GM12865 (cell line): Measurements from ENCODE around the gene RDH16.
A peak's percentile ranks its signal among the peaks of the same experiment; 100 is the strongest.

Experiments used
- DNase-seq: peaks from one replicate; pipeline ENCODE4 v3.0.0; 2010; ENCODE audit warnings: low read depth
- H3K4me3 ChIP-seq: 2 replicates; pipeline ENCODE4 v1.5.1; 2011; ENCODE audit warnings: mild to moderate bottlenecking, low read depth, low read length, control low read depth
- TF ChIP-seq, protein P1 (sequence below): IDR thresholded peaks from 2 replicates; pipeline ENCODE4 v1.5.1; 2011; ENCODE audit warnings: low read length, control low read depth, low read depth, inconsistent platforms; ENCODE audit not compliant: insufficient read depth; ENCODE audit errors: missing control alignments

RDH16 gene, protein sequence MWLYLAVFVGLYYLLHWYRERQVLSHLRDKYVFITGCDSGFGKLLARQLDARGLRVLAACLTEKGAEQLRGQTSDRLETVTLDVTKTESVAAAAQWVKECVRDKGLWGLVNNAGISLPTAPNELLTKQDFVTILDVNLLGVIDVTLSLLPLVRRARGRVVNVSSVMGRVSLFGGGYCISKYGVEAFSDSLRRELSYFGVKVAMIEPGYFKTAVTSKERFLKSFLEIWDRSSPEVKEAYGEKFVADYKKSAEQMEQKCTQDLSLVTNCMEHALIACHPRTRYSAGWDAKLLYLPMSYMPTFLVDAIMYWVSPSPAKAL

GRCh38 chr12:56957229-56958052 is at the start of gene RDH16:
Gene RDH16 (minus strand): TSS chr12:56957608. CDS start chr12:56957462, 146 bp downstream.
- no peak for DNase-seq
- TF ChIP-seq, protein P1, sequence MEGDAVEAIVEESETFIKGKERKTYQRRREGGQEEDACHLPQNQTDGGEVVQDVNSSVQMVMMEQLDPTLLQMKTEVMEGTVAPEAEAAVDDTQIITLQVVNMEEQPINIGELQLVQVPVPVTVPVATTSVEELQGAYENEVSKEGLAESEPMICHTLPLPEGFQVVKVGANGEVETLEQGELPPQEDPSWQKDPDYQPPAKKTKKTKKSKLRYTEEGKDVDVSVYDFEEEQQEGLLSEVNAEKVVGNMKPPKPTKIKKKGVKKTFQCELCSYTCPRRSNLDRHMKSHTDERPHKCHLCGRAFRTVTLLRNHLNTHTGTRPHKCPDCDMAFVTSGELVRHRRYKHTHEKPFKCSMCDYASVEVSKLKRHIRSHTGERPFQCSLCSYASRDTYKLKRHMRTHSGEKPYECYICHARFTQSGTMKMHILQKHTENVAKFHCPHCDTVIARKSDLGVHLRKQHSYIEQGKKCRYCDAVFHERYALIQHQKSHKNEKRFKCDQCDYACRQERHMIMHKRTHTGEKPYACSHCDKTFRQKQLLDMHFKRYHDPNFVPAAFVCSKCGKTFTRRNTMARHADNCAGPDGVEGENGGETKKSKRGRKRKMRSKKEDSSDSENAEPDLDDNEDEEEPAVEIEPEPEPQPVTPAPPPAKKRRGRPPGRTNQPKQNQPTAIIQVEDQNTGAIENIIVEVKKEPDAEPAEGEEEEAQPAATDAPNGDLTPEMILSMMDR, result no peak
- H3K4me3 ChIP-seq, result no peak within 1 kb of the TSS

DNA sequence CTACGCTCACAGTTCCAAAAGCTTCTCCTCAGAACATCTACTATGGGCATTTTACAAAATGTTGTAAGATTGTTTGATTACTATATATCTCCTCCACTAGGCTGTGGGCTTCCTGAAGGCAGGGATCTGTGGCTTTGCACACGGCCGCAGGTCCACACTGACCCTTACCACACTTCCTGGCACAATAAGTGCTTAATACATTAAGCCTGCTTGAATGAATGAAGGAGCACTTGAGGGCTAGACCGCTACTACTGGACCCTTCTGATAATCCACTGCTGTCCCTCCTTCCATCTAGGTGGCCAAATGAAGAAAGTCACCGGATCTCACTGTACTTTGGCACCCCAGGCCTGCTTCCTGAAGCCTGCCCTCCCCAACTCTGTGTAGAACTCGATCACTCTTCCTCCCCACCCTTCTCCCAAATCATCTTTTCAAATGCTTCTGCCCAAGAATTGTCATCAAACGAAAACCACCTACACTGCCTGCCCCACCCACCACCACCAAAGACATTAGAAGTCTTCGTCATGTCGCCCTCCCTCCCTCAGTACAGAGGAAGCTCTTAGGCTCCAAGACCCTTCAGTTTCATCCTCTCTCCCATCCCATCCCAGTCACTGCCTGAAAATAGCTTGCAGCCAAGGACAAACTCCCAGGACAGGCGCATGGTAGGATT is 49.5 kb upstream of the RDH16 start:
- peak overlapping the region; percentile 54 for H3K4me3 ChIP-seq
- TF ChIP-seq, protein P1, result no peak
- no peak for DNase-seq

- TF ChIP-seq, protein P1, result peak; percentile 63
- peak within 1 kb of the TSS; percentile 83 for H3K4me3 ChIP-seq
- DNase-seq, result peak; percentile 79
Observed at GRCh38 chr12:57005980-57006808, 48.8 kb upstream of the RDH16 start, which contains the start of gene ZBTB39. Gene ZBTB39 (minus strand): TSS chr12:57006546. CDS start chr12:57004917, 1,629 bp downstream.

DNA sequence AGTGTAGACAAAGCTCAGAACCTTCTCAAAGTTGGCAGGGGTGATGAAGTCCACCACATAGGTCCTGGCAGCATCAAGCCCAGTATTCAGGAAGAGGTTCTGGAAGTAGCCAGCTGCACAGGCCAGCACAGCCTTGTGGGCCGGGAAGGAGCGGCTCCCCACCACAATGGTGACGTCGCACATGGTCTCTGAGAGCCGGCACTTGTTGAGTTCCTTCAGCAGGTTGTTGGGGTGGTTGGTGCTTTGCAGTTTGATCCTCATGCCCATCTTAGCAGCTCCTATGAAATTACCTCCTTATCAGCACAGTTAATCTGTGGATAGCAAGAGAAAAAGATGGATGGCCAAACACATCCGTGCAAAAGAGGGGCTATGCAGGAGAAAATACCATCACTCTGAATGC is 47.2 kb upstream of the RDH16 start:
- DNase-seq, result no peak
- TF ChIP-seq, protein P1, result no peak
- H3K4me3 ChIP-seq, result no peak overlapping the region

DNA sequence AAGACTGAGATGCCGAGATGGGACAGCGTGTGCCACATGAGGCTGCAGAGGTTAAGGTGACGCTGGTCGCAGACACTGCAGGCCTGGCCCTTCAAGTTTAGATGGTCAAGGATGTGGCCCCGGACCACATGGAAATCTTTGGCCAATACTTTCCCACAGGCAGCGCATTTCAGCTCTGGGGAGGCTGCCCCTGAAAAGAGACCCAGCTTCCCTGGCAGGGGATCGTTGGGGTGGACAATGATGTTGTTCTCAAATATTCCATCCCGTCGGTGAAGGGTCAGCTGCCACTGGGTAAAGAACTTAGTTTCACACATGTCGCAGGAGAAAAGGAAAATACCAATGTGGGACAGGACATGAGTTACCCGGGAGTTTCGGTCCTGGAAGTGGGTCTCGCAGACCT is 46.0 kb upstream of the RDH16 start:
- no peak overlapping the region for H3K4me3 ChIP-seq
- TF ChIP-seq, protein P1, result no peak
- no peak for DNase-seq

- H3K4me3 ChIP-seq, result no peak overlapping the region
- DNase-seq, result peak; percentile 72
- TF ChIP-seq, protein P1, result peak; percentile 83
Observed at GRCh38 chr12:57001448-57001906, 44.1 kb upstream of the RDH16 start.
